Measurements from ENCODE around the gene DPP10. TPM values are rescaled to one million over a fixed set of nuclear protein-coding genes. Genes with fewer than 3 reads are reported as not detected.

DPP10 gene
- total and polyA plus RNA-seq, 2 of the 13 experiments (the other 11 are each of a cell fraction or from before 2014, with no cell fraction given) = 0.95 to 1.7 TPM

- TF ChIP-seq ZBTB40 (IDR thresholded peaks at IDR 0.05) (no peak), ZBTB40 (CRISPR knock-in tag; IDR thresholded peaks at IDR 0.05) (no peak)
- TF ChIP-seq, protein P1, sequence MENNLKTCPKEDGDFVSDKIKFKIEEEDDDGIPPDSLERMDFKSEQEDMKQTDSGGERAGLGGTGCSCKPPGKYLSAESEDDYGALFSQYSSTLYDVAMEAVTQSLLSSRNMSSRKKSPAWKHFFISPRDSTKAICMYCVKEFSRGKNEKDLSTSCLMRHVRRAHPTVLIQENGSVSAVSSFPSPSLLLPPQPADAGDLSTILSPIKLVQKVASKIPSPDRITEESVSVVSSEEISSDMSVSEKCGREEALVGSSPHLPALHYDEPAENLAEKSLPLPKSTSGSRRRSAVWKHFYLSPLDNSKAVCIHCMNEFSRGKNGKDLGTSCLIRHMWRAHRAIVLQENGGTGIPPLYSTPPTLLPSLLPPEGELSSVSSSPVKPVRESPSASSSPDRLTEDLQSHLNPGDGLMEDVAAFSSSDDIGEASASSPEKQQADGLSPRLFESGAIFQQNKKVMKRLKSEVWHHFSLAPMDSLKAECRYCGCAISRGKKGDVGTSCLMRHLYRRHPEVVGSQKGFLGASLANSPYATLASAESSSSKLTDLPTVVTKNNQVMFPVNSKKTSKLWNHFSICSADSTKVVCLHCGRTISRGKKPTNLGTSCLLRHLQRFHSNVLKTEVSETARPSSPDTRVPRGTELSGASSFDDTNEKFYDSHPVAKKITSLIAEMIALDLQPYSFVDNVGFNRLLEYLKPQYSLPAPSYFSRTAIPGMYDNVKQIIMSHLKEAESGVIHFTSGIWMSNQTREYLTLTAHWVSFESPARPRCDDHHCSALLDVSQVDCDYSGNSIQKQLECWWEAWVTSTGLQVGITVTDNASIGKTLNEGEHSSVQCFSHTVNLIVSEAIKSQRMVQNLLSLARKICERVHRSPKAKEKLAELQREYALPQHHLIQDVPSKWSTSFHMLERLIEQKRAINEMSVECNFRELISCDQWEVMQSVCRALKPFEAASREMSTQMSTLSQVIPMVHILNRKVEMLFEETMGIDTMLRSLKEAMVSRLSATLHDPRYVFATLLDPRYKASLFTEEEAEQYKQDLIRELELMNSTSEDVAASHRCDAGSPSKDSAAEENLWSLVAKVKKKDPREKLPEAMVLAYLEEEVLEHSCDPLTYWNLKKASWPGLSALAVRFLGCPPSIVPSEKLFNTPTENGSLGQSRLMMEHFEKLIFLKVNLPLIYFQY (CRISPR knock-in tag; IDR thresholded peaks at IDR 0.05; ENCODE audit: borderline replicate concordance) = no peak
These were observed 292.7 kb downstream of the DPP10 start (continued) for GRCh38 chr2:114735126-114735525.

Data from HepG2 (cell line).